GM12872 (cell line): Measurements from ENCODE around the gene ACTL8.

Experiments used
- TF ChIP-seq, protein P1 (sequence below): IDR thresholded peaks from 3 replicates; pipeline ENCODE4 v1.5.1; 2011; ENCODE audit warnings: low read depth, mild to moderate bottlenecking, low read length, moderate library complexity; ENCODE audit not compliant: insufficient read depth

ACTL8 gene

DNA sequence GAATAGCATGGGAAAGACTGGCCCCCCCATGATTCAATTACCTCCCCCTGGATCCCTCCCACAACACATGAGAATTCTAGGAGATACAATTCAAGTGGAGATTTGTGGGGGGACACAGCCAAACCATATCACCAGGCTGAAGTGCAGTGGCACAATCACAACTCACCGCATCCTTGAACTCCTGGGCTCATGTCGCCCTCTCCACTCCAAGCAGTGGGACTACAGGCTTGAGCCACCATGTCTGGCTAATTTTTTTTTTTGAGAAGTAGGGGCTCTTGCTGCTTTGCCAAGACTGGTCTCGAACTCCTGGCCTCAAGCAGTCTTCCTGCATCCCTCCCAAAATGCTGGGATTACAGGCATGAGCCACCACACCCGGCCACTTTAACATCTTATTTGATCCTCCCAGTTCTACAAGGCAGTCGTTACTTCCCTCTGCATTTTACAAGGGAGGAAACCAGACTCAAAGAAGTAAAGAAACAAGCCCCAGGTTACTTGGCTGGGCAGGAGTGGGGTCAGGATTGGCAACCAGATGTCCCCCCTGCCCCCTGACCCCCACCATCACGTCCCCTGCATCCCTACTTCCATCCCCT lies 26.9 kb upstream of the ACTL8 start:
- TF ChIP-seq, protein P1, sequence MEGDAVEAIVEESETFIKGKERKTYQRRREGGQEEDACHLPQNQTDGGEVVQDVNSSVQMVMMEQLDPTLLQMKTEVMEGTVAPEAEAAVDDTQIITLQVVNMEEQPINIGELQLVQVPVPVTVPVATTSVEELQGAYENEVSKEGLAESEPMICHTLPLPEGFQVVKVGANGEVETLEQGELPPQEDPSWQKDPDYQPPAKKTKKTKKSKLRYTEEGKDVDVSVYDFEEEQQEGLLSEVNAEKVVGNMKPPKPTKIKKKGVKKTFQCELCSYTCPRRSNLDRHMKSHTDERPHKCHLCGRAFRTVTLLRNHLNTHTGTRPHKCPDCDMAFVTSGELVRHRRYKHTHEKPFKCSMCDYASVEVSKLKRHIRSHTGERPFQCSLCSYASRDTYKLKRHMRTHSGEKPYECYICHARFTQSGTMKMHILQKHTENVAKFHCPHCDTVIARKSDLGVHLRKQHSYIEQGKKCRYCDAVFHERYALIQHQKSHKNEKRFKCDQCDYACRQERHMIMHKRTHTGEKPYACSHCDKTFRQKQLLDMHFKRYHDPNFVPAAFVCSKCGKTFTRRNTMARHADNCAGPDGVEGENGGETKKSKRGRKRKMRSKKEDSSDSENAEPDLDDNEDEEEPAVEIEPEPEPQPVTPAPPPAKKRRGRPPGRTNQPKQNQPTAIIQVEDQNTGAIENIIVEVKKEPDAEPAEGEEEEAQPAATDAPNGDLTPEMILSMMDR = no peak

DNA sequence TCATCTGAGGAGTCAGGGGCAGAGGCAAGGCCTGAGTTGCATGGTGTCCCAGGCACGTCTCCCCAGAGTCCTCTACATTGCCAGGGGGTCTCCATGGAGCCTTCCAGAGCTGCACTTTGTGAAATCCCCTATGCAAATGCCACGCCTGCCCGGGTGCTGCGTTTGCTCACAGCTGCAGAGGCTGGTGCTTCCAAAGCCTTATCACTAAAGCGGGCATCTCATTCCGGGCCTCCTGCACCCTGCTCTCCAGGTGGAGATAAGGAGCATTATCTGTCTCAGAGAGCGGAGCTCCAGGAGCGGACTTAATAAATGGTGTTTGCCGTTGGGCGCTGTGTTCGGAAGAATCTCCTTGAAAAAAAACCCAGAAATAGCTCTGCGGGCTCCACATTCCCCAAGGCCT lies 25.9 kb upstream of the ACTL8 start:
- TF ChIP-seq, protein P1 = no peak

DNA sequence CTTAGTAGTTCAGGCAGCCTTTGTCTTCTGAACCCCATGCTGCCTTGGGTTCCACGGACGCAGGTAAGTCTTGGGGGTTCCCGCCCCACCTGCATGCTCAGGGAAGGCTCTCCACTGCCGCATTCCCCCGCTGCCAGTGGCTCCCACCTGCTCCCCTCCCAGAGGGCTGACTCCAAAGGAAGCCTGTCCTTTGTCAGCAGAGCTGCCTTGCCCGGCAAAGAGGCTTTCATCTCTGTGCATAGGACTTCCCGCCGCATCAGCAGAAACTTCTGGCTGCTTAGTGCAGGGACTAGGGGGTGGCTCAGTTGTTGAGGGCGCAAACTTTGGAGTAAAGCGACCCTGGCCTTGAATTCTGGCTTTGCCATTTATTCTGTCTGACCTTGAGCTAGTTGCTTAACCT lies 25.2 kb upstream of the ACTL8 start:
- TF ChIP-seq, protein P1 = no peak

DNA sequence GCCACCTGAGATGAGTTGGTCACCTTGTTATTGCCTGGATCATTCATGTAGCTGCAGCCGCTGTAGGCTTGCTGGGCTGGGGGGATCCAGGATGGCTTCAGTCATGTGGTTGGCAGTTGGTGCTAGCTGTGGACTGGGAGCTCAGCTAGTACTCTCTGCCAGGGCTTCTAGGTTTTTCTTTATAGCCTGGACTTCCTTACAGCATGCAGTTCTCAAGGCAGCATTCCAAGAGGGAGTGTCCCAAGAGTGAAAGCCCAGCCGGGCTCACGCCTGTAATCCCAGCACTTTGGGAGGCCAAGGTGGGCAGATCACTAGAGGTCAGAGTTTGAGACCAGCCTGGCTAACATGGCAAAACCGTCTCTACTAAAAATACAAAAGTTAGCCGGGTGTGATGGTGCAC lies 23.7 kb upstream of the ACTL8 start:
- TF ChIP-seq, protein P1 = no peak

DNA sequence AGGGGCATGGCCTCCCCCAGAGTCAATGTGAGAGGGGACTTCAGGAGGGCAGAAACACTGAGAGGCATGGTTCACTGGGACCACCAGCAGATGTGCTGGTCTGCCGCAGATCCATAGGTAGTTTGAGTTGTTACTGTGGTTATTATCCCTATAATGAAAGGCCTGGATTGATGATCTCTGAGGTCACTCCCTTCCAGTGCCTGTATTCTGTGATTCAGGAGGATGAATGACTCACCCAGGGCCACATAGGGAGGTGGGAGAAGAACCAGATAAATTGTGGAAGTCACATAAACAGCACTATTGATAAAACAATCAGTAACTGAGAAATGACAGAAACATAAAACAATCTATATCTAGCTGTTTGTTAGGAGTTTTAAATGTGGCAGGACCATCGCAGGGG lies 22.7 kb upstream of the ACTL8 start:
- TF ChIP-seq, protein P1 = no peak

DNA sequence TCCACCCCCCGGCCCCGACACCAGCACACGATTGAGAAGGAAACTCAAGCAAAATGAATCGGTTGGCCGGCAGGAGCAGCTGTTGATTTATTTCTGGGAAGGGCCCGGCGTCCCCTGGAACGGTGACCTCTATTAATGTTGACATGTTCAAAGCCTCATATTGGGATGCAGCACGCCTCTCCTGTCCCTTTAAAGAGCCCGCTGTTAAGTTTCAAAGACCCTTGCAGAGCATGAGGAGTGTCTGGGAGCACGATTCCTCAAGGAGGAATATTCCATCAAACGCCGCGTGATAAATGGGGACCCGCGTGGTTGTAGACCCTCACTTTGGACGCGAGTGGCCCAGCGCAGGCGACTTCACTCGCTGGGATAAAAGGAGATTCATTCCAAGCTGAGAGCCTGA lies 21.5 kb upstream of the ACTL8 start:
- TF ChIP-seq, protein P1 = no peak

DNA sequence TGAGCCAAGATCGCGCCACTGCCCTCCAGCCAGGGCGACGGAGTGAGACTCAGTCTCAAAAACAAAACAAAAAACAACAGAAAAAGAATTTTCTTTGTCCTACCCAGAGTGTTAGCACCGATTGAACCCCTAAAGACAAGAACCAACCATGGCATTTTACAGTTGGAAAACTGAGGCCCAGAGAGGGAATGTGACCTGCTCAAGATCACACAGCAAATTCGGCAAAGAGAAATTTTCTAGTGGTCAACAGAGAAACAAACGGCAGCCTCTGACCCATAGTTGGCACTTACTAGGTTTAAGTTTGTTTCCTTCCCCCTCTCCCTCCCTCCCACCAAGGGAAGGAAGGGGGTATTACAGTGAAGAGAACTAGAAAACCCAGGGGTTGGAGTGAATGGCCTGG lies 20.5 kb upstream of the ACTL8 start:
- TF ChIP-seq, protein P1 = no peak
